ENCODE data around the gene ITIH1.

ITIH1 gene

GRCh38 chr3:52811452-52812011 is 34.1 kb downstream of the ITIH1 start:
- H3K4me1 ChIP-seq (ENCODE audit: insufficient read depth, poor library complexity, severe bottlenecking) = no peaks in the 10 kb centered on the region
- H3K27ac ChIP-seq (ENCODE audit: poor library complexity, severe bottlenecking) = no peak overlapping the region
- no peak for DNase-seq (ENCODE audit: low spot score)
- H3K9me3 ChIP-seq (ENCODE audit: severe bottlenecking) = no peaks in the 10 kb centered on the region
- no peaks in the 10 kb centered on the region for H3K27me3 ChIP-seq (ENCODE audit: insufficient read depth, poor library complexity, severe bottlenecking)
- ATAC-seq (ENCODE audit: low read depth) = no peak
- TF ChIP-seq, protein P1, sequence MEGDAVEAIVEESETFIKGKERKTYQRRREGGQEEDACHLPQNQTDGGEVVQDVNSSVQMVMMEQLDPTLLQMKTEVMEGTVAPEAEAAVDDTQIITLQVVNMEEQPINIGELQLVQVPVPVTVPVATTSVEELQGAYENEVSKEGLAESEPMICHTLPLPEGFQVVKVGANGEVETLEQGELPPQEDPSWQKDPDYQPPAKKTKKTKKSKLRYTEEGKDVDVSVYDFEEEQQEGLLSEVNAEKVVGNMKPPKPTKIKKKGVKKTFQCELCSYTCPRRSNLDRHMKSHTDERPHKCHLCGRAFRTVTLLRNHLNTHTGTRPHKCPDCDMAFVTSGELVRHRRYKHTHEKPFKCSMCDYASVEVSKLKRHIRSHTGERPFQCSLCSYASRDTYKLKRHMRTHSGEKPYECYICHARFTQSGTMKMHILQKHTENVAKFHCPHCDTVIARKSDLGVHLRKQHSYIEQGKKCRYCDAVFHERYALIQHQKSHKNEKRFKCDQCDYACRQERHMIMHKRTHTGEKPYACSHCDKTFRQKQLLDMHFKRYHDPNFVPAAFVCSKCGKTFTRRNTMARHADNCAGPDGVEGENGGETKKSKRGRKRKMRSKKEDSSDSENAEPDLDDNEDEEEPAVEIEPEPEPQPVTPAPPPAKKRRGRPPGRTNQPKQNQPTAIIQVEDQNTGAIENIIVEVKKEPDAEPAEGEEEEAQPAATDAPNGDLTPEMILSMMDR (IDR thresholded peaks at IDR 0.05; ENCODE audit: poor library complexity, severe bottlenecking) = no peak
- H3K4me3 ChIP-seq (ENCODE audit: severe bottlenecking) = no peak overlapping the region
- no peaks in the 10 kb centered on the region for H3K36me3 ChIP-seq (ENCODE audit: low read depth)

- no peak overlapping the region for H3K4me3 ChIP-seq (ENCODE audit: severe bottlenecking)
- H3K4me1 ChIP-seq (ENCODE audit: insufficient read depth, poor library complexity, severe bottlenecking) = no peaks in the 10 kb centered on the region
- TF ChIP-seq, protein P1 (IDR thresholded peaks at IDR 0.05; ENCODE audit: poor library complexity, severe bottlenecking) = no peak
- H3K36me3 ChIP-seq (ENCODE audit: low read depth) = no peaks in the 10 kb centered on the region
- no peak for DNase-seq (ENCODE audit: low spot score)
- no peak overlapping the region for H3K27ac ChIP-seq (ENCODE audit: poor library complexity, severe bottlenecking)
- H3K9me3 ChIP-seq (ENCODE audit: severe bottlenecking) = no peaks in the 10 kb centered on the region
- ATAC-seq (ENCODE audit: low read depth) = no peak
- no peaks in the 10 kb centered on the region for H3K27me3 ChIP-seq (ENCODE audit: insufficient read depth, poor library complexity, severe bottlenecking)
Measured at GRCh38 chr3:52813810-52814209, 36.4 kb downstream of the ITIH1 start.

DNA sequence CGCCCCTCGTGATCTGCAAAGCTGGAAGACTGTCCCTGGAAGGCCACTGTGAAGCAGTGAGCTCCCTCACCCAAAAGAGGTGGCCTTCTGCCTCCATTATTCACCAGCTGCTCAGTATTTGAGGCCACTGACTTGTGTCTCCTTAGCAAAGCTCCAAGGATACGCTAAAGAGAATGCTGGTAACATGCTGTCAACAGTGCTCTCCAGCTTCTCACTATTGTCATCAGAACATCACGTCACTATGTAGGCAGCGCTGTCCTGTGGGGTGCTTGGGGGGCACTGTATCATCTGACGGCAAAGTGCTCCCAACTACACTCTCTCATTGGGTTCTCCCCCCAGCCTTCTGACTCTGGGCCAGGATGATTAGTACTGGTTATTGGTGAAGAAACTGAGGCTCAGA is 38.8 kb downstream of the ITIH1 start:
- Histone ChIP-seq H3K27ac (ENCODE audit: poor library complexity, severe bottlenecking) (no peak overlapping the region), H3K9me3 (ENCODE audit: severe bottlenecking) (no peaks in the 10 kb centered on the region), H3K27me3 (ENCODE audit: insufficient read depth, poor library complexity, severe bottlenecking) (no peaks in the 10 kb centered on the region), H3K4me3 (ENCODE audit: severe bottlenecking) (no peak overlapping the region), H3K4me1 (ENCODE audit: insufficient read depth, poor library complexity, severe bottlenecking) (no peaks in the 10 kb centered on the region), H3K36me3 (ENCODE audit: low read depth) (no peaks in the 10 kb centered on the region)
- ATAC-seq (ENCODE audit: low read depth) (no peak), DNase-seq (ENCODE audit: low spot score) (no peak)
- TF ChIP-seq, protein P1 (IDR thresholded peaks at IDR 0.05; ENCODE audit: poor library complexity, severe bottlenecking) = no peak

GRCh38 chr3:52816654-52817053 is 39.3 kb downstream of the ITIH1 start:
- no peaks in the 10 kb centered on the region for H3K36me3 ChIP-seq (ENCODE audit: low read depth)
- DNase-seq (ENCODE audit: low spot score) = no peak
- H3K4me1 ChIP-seq (ENCODE audit: insufficient read depth, poor library complexity, severe bottlenecking) = no peaks in the 10 kb centered on the region
- H3K27ac ChIP-seq (ENCODE audit: poor library complexity, severe bottlenecking) = no peak overlapping the region
- TF ChIP-seq, protein P1 (IDR thresholded peaks at IDR 0.05; ENCODE audit: poor library complexity, severe bottlenecking) = no peak
- H3K27me3 ChIP-seq (ENCODE audit: insufficient read depth, poor library complexity, severe bottlenecking) = no peaks in the 10 kb centered on the region
- no peaks in the 10 kb centered on the region for H3K9me3 ChIP-seq (ENCODE audit: severe bottlenecking)
- no peak overlapping the region for H3K4me3 ChIP-seq (ENCODE audit: severe bottlenecking)
- ATAC-seq (ENCODE audit: low read depth) = no peak

GRCh38 chr3:52817221-52817620 is 39.8 kb downstream of the ITIH1 start:
- no peak for DNase-seq (ENCODE audit: low spot score)

More at GRCh38 chr3:52817221-52817620, 39.8 kb downstream of the ITIH1 start:
- ATAC-seq (ENCODE audit: low read depth) = no peak
- Histone ChIP-seq H3K36me3 (ENCODE audit: low read depth) (no peaks in the 10 kb centered on the region), H3K4me3 (ENCODE audit: severe bottlenecking) (no peak overlapping the region), H3K27ac (ENCODE audit: poor library complexity, severe bottlenecking) (no peak overlapping the region), H3K27me3 (ENCODE audit: insufficient read depth, poor library complexity, severe bottlenecking) (no peaks in the 10 kb centered on the region), H3K4me1 (ENCODE audit: insufficient read depth, poor library complexity, severe bottlenecking) (no peaks in the 10 kb centered on the region), H3K9me3 (ENCODE audit: severe bottlenecking) (no peaks in the 10 kb centered on the region)
- TF ChIP-seq, protein P1 (IDR thresholded peaks at IDR 0.05; ENCODE audit: poor library complexity, severe bottlenecking) = no peak
